ENCODE results near the gene HPCA. TPM values are rescaled to one million over a fixed set of nuclear protein-coding genes. Genes with fewer than 3 reads are reported as not detected.

Gene HPCA
- total and polyA plus RNA-seq, 2 donors (not counting 3 experiments of a cell fraction or from before 2014, with no cell fraction given): not detected

DNA sequence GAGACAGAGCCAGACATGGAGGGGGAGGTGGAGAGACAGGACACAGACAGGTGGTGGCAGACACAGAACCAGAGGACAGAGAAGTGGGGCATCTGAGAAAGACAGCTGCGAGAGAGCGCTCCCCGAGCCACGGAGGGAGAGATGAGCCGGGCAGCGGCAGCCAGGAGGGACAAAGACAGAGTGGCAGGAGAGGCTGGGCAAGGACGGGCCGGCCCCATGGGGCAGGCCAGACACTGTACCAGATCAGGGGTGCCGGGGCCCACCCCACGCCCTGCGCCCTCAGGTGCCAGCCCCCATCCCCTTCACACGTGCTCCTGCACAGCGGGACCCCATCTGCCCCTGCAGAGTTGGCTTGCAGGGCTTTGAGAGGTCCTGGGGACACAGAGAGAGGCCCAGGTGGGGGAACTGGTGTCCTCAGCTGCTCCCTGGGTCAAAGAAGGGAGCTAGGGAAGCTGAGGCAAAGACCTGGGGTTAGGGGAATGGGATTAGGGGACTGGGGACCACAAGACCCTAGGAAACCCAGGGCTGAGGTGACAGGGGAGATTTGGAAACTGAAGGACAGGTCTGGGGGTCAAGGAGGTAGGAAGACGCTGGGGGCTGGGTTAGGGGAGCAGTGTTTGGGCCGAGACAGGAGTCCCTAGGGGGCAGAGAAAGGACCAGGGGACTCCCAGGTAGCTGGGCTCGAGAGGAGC is 16.2 kb upstream of the HPCA start:
- CTCF ChIA-PET: interaction anchor here (1.3 to 3.3 kb wide), 2 partner anchors 158 to 211 kb away, joined by 3 to 32 read pairs; partner anchors contain the start of gene AZIN2
- BruUV-seq (replicated peaks): no TSS peak

DNA sequence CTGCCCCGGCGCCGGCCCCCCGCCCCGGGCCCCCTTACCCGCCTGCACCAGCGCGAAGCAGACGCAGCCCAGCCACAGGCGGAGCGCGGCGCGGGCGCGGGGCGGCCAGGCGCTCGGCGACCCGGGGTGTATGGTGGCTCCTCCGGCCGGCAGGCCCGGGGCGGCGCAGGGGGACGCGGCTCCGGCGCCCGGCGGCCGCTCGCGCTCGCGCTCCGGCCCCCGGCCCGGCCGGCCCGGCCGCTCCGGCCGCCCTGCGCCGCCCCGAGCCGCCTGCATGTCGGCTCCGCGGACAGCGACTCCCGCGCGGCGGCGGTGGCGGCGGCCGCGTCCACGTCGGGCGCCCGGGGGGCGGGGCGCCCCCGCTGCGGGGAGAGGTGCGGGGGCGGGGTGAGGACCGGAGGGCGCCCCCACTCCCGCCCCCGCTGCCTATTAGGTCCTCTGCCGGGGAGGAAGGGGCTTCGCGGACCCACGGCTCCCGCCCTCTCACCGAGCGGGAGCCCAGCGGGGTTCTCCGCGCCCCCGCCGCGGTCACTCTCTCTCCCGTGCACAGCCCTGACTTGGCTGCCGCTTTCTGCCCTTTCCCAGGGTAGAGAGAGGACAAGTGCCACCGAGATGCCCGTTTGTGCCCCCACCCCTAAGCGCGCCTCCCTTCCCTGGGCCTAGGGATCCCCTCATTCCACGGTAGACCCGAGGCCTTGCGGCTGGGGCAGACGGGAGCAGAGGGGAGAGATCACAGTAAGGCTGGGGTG is 15.5 kb upstream of the HPCA start, which contains the start of gene FNDC5:
FNDC5 (minus strand) TSS at position 298 of the 749 bp plus-strand sequence.
- H3K27me3 ChIP-seq (ENCODE audit: control insufficient read depth in 2 of 2, insufficient read depth in 2 of 2, low read length in 2 of 2): peaks cover 14 to 17% of the 10 kb centered on the region in 2 experiments
- no peak within 1 kb of the TSS for H3K27ac ChIP-seq (ENCODE audit: insufficient read depth, low read depth, low read length)
- dilution Hi-C loops (cut with MboI; ENCODE audit: extremely low pct_ligation_motif_present, low sequenced_read_pairs): no loop called here
- CTCF ChIA-PET: interaction anchor here (1.1 to 3.3 kb wide), 8 partner anchors 9 to 469 kb away, joined by 3 to 32 read pairs (median 6); partner anchors contain the start of gene AZIN2
- POLR2A ChIA-PET: no interaction called here
- H3K79me2 ChIP-seq (ENCODE audit: control insufficient read depth, insufficient read depth, low read length): no peaks in the 10 kb centered on the region
- H2AFZ ChIP-seq (ENCODE audit: low read depth, low read length): peak within 1 kb of the TSS; percentile 18
- H3K9ac ChIP-seq (replicated peaks; ENCODE audit: extremely low read depth, insufficient read depth, low read length): no peak within 1 kb of the TSS
- H4K20me1 ChIP-seq (replicated peaks; ENCODE audit: control insufficient read depth, extremely low read depth, insufficient read depth, low read length): no peaks in the 10 kb centered on the region
- no peak for FAIRE-seq
- H3K4me1 ChIP-seq (ENCODE audit: control insufficient read depth, extremely low read depth, insufficient read depth, low read length): no peaks in the 10 kb centered on the region
- peak within 1 kb of the TSS; percentile 26 for H3K4me2 ChIP-seq (ENCODE audit: insufficient read depth, low read length)
- no peaks in the 10 kb centered on the region for H3K36me3 ChIP-seq (ENCODE audit: control insufficient read depth in 2 of 2, extremely low read depth in 1 of 2, insufficient read depth in 2 of 2, low read length in 2 of 2)
- no peak for DNase-seq (ENCODE audit: low read depth, low spot score)
- H3K4me3 ChIP-seq (replicated peaks in 1 of 3; ENCODE audit: insufficient read depth in 1 of 3, low read depth in 1 of 3, low read length in 3 of 3): peak within 1 kb of the TSS in 1 of 3 experiments; percentile 36
- BruUV-seq (replicated peaks): no TSS peak
- no peaks in the 10 kb centered on the region for H3K9me3 ChIP-seq (replicated peaks; ENCODE audit: control insufficient read depth, insufficient read depth, low read length)
- intact Hi-C loops (cut with micrococcal nuclease): no loop called here
- TF ChIP-seq EZH2 (IDR thresholded peaks at IDR 0.05; ENCODE audit: borderline replicate concordance, low read depth, low read length, severe bottlenecking) (no peak), POLR2AphosphoS5 (IDR thresholded peaks at IDR 0.05; ENCODE audit: insufficient read depth, low read depth, low read length) (no peak), JUN (IDR thresholded peaks at IDR 0.05; ENCODE audit: borderline replicate concordance, insufficient read depth, insufficient read length, low read depth) (no peak), MAX (IDR thresholded peaks at IDR 0.05; ENCODE audit: insufficient read depth, insufficient read length) (no peak), POLR2A (IDR thresholded peaks at IDR 0.05; ENCODE audit: low read depth, low read length) (no peak), GATA2 (IDR thresholded peaks at IDR 0.05; ENCODE audit: insufficient read depth, insufficient read length, low read depth, low read length) (no peak), FOS (IDR thresholded peaks at IDR 0.05; ENCODE audit: borderline replicate concordance, insufficient read depth, low read length) (no peak), MYC (IDR thresholded peaks at IDR 0.05; ENCODE audit: low read depth, low read length) (no peak), CTCF (IDR thresholded peaks at IDR 0.05; ENCODE audit: extremely low read depth in 1 of 2, insufficient read depth in 1 of 2, low read depth in 1 of 2, low read length in 2 of 2) (no peak)
- no peaks in the 10 kb centered on the region for H3K9me1 ChIP-seq (replicated peaks; ENCODE audit: control insufficient read depth, extremely low read depth, insufficient read depth, low read length)

More for the DNA sequence above, 16.2 kb upstream of the HPCA start:
- Histone ChIP-seq H3K4me1 (ENCODE audit: control insufficient read depth, extremely low read depth, insufficient read depth, low read length) (no peaks in the 10 kb centered on the region), H3K27me3 (ENCODE audit: control insufficient read depth in 2 of 2, insufficient read depth in 2 of 2, low read length in 2 of 2) (peaks cover 14 to 17% of the 10 kb centered on the region in 2 experiments), H3K9me1 (replicated peaks; ENCODE audit: control insufficient read depth, extremely low read depth, insufficient read depth, low read length) (no peaks in the 10 kb centered on the region), H3K9me3 (replicated peaks; ENCODE audit: control insufficient read depth, insufficient read depth, low read length) (no peaks in the 10 kb centered on the region), H3K4me2 (ENCODE audit: insufficient read depth, low read length) (no peak overlapping the region), H3K79me2 (ENCODE audit: control insufficient read depth, insufficient read depth, low read length) (no peaks in the 10 kb centered on the region), H4K20me1 (replicated peaks; ENCODE audit: control insufficient read depth, extremely low read depth, insufficient read depth, low read length) (no peaks in the 10 kb centered on the region), H2AFZ (ENCODE audit: low read depth, low read length) (no peak overlapping the region), H3K4me3 (replicated peaks in 1 of 3; ENCODE audit: insufficient read depth in 1 of 3, low read depth in 1 of 3, low read length in 3 of 3) (peak overlapping the region in 1 of 3 experiments; percentile 9), H3K27ac (ENCODE audit: insufficient read depth, low read depth, low read length) (no peak overlapping the region), H3K36me3 (ENCODE audit: control insufficient read depth in 2 of 2, extremely low read depth in 1 of 2, insufficient read depth in 2 of 2, low read length in 2 of 2) (no peaks in the 10 kb centered on the region), H3K9ac (replicated peaks; ENCODE audit: extremely low read depth, insufficient read depth, low read length) (no peak overlapping the region)
- dilution Hi-C loops (cut with MboI; ENCODE audit: extremely low pct_ligation_motif_present, low sequenced_read_pairs): no loop called here
- DNase-seq (ENCODE audit: low read depth, low spot score): no peak
- FAIRE-seq: no peak
- POLR2A ChIA-PET: no interaction called here
- TF ChIP-seq JUN (IDR thresholded peaks at IDR 0.05; ENCODE audit: borderline replicate concordance, insufficient read depth, insufficient read length, low read depth): no peak
- no peak for TF ChIP-seq MAX (IDR thresholded peaks at IDR 0.05; ENCODE audit: insufficient read depth, insufficient read length)
- intact Hi-C loops (cut with micrococcal nuclease): no loop called here

Data from endothelial cell of umbilical vein (primary cell).